H1 (cell line): ENCODE measurements around the gene PCDH9. TPM values are rescaled to one million over a fixed set of nuclear protein-coding genes. Genes with fewer than 3 reads are reported as not detected.

Experiments used
- CTCF ChIA-PET: fragments of 300-600 bp; sonication (Branson Sonifier 250); formaldehyde crosslinking; loops from one replicate; lab custom pipeline; 2021; ENCODE audit not compliant: partially characterized antibody; lab: Charles Lee
- POLR2A ChIA-PET: fragments of 300-600 bp; sonication (Branson Sonifier 250); formaldehyde crosslinking; loops from one replicate; lab custom pipeline; 2021; ENCODE audit warnings: inconsistent platforms; ENCODE audit not compliant: partially characterized antibody; lab: Charles Lee
- DNase-seq, 2 experiments: peaks; one replicate each; pipeline versions ENCODE4 v3.0.0 to v3.0.0-alpha.2; 2010 to 2022; ENCODE audit warnings: low spot score in 2 of 2, low read depth in 1 of 2, mixed read lengths in 1 of 2
- FAIRE-seq: peaks from 2 replicates; lab custom pipeline; 2011; peaks lifted over from hg19 to GRCh38; lab: Jason Lieb, UNC
- H2AFZ ChIP-seq: 2 replicates; pipeline ENCODE4 v1.8.1; 2012; ENCODE audit warnings: low read length, inconsistent platforms
- H2AK5ac ChIP-seq: 2 replicates; pipeline ENCODE4 v1.6.1; 2013; ENCODE audit warnings: low read depth, low read length
- H2BK120ac ChIP-seq: replicated peaks from 2 replicates; pipeline ENCODE3; 2013; ENCODE audit warnings: low read depth, low read length, inconsistent platforms
- H2BK12ac ChIP-seq: 2 replicates; pipeline ENCODE4 v1.6.1; 2013; ENCODE audit warnings: low read depth, low read length
- H2BK15ac ChIP-seq: 2 replicates; pipeline ENCODE4 v1.6.1; 2013; ENCODE audit warnings: low read length
- H2BK20ac ChIP-seq: 2 replicates; pipeline ENCODE4 v1.6.1; 2013; ENCODE audit warnings: low read length
- H2BK5ac ChIP-seq: 2 replicates; pipeline ENCODE4 v1.6.1; 2013; ENCODE audit warnings: low read depth, low read length
- H3K14ac ChIP-seq: 2 replicates; pipeline ENCODE4 v1.6.1; 2013; ENCODE audit warnings: inconsistent platforms; ENCODE audit not compliant: insufficient read length
- H3K18ac ChIP-seq: 2 replicates; pipeline ENCODE4 v1.6.1; 2013; ENCODE audit warnings: low read length; ENCODE audit errors: extremely low read depth
- H3K23ac ChIP-seq: 2 replicates; pipeline ENCODE4 v1.6.1; 2013; ENCODE audit warnings: inconsistent platforms; ENCODE audit not compliant: insufficient read length
- H3K23me2 ChIP-seq: 2 replicates; pipeline ENCODE4 v1.6.1; 2013; ENCODE audit warnings: low read depth, low read length
- H3K27ac ChIP-seq: 2 replicates; pipeline ENCODE4 v1.6.1; 2011; ENCODE audit warnings: low read depth, low read length, inconsistent platforms
- H3K27me3 ChIP-seq, 4 experiments: replicated peaks in 1 of 4; 1 replicate in 1 of 4; 2 replicates in 3 of 4; pipeline versions ENCODE4 v1.6.1 to v1.8.1; 2011 to 2013; ENCODE audit warnings: low read length in 3 of 4, mild to moderate bottlenecking in 3 of 4, inconsistent platforms in 2 of 4, mixed read lengths in 2 of 4, moderate library complexity in 1 of 4; ENCODE audit not compliant: control insufficient read depth in 3 of 4, insufficient read depth in 3 of 4; ENCODE audit errors: extremely low read depth in 1 of 4
- H3K36me3 ChIP-seq, 4 experiments: 2 replicates each; pipeline versions ENCODE4 v1.6.1 to v1.8.1; 2011 to 2013; ENCODE audit warnings: mild to moderate bottlenecking in 4 of 4, low read length in 3 of 4, moderate library complexity in 2 of 4, control low read depth in 1 of 4, inconsistent platforms in 1 of 4; ENCODE audit not compliant: insufficient read depth in 4 of 4, control insufficient read depth in 2 of 4
- H3K4ac ChIP-seq: replicated peaks from 2 replicates; pipeline ENCODE3; 2013; ENCODE audit warnings: low read length, low read depth, mixed read lengths, inconsistent platforms; ENCODE audit not compliant: insufficient read length
- H3K4me1 ChIP-seq, 4 experiments: replicated peaks in 1 of 4; 1 replicate in 1 of 4; 2 replicates in 3 of 4; pipeline versions ENCODE4 v1.6.1 to v1.8.1; 2011 to 2013; ENCODE audit warnings: low read length in 3 of 4, inconsistent platforms in 2 of 4, mixed read lengths in 1 of 4; ENCODE audit not compliant: insufficient read depth in 4 of 4, control insufficient read depth in 3 of 4
- H3K4me2 ChIP-seq, 2 experiments: 2 replicates each; pipeline versions ENCODE4 v1.6.1 to v1.8.1; 2011 to 2013; ENCODE audit warnings: low read depth in 2 of 2, low read length in 2 of 2, control low read depth in 1 of 2, inconsistent platforms in 1 of 2, mild to moderate bottlenecking in 1 of 2; ENCODE audit not compliant: insufficient read depth in 1 of 2
- H3K4me3 ChIP-seq, 4 experiments: fragments of 200-600, 300-600 bp in 1 of 4; sonication (generic), shearing (Covaris generic), sonication (Bioruptor Twin) in 1 of 4; 2 replicates each; pipeline versions ENCODE4 v1.5.1 to v1.8.1; 2011 to 2016; ENCODE audit warnings: low read length in 4 of 4, low read depth in 3 of 4, control low read depth in 2 of 4, inconsistent platforms in 2 of 4, mild to moderate bottlenecking in 2 of 4, mixed read lengths in 1 of 4, moderate library complexity in 1 of 4; ENCODE audit not compliant: insufficient read depth in 2 of 4; ENCODE audit errors: extremely low read depth in 1 of 4
- H3K56ac ChIP-seq: replicated peaks from 2 replicates; pipeline ENCODE3; 2013; ENCODE audit warnings: low read depth, mild to moderate bottlenecking, mixed read lengths, low read length, inconsistent platforms; ENCODE audit not compliant: insufficient read length
- H3K79me1 ChIP-seq: 2 replicates; pipeline ENCODE4 v1.6.1; 2013; ENCODE audit warnings: low read depth, low read length, control low read depth
- H3K79me2 ChIP-seq, 2 experiments: 2 replicates each; pipeline versions ENCODE4 v1.6.1 to v1.8.1; 2012 to 2013; ENCODE audit warnings: low read length in 2 of 2, mild to moderate bottlenecking in 2 of 2, inconsistent platforms in 1 of 2; ENCODE audit not compliant: insufficient read depth in 2 of 2, control insufficient read depth in 1 of 2
- H3K9ac ChIP-seq, 4 experiments: replicated peaks in 1 of 4; 1 replicate in 1 of 4; 2 replicates in 3 of 4; pipeline versions ENCODE4 v1.6.1 to v1.8.1; 2011 to 2013; ENCODE audit warnings: low read depth in 3 of 4, low read length in 3 of 4, control low read depth in 2 of 4, mild to moderate bottlenecking in 2 of 4, moderate library complexity in 2 of 4, inconsistent platforms in 1 of 4; ENCODE audit errors: extremely low read depth in 1 of 4
- H3K9me3 ChIP-seq, 2 experiments: 2 replicates each; pipeline versions ENCODE4 v1.6.1 to v1.8.1; 2012 to 2013; ENCODE audit warnings: mild to moderate bottlenecking in 2 of 2, moderate library complexity in 2 of 2, control low read depth in 1 of 2, inconsistent platforms in 1 of 2, low read depth in 1 of 2, low read length in 1 of 2, mixed read lengths in 1 of 2; ENCODE audit not compliant: insufficient read depth in 2 of 2
- H4K20me1 ChIP-seq, 2 experiments: replicated peaks in 1 of 2; 2 replicates each; pipeline versions ENCODE3 to v1.8.1; 2011 to 2013; ENCODE audit warnings: inconsistent platforms in 2 of 2, low read length in 2 of 2, mild to moderate bottlenecking in 1 of 2; ENCODE audit not compliant: insufficient read depth in 2 of 2, control insufficient read depth in 1 of 2
- H4K5ac ChIP-seq: 2 replicates; pipeline ENCODE4 v1.6.1; 2013; ENCODE audit warnings: low read length, low read depth, mixed read lengths, inconsistent platforms; ENCODE audit not compliant: insufficient read length
- H4K8ac ChIP-seq: 2 replicates; pipeline ENCODE4 v1.8.0; 2013; ENCODE audit warnings: mild to moderate bottlenecking, moderate library complexity, low read length, inconsistent platforms; ENCODE audit not compliant: insufficient read depth; ENCODE audit errors: extremely low read depth
- H4K91ac ChIP-seq: replicated peaks from 2 replicates; pipeline ENCODE3; 2013; ENCODE audit warnings: low read length, mixed read lengths, inconsistent platforms; ENCODE audit not compliant: insufficient read length
- ATF3 ChIP-seq: IDR thresholded peaks from 2 replicates; pipeline ENCODE4 v1.6.1; 2011; ENCODE audit warnings: low read depth, mild to moderate bottlenecking, low read length; ENCODE audit not compliant: insufficient read depth
- CBX5 ChIP-seq: fragments of 300-800, 300-1000 bp; sonication (generic); IDR thresholded peaks from 2 replicates; pipeline ENCODE4 v1.7.1; 2016; ENCODE audit warnings: antibody characterized with exemption, low read length, low read depth
- CHD1 ChIP-seq: IDR thresholded peaks from 2 replicates; pipeline ENCODE4 v1.6.1; 2012; ENCODE audit warnings: low read depth, low read length, improper control_type of control experiment
- CTCF ChIP-seq, 3 experiments: IDR thresholded peaks; 1 replicate in 2 of 3; 2 replicates in 1 of 3; pipeline versions ENCODE4 v1.5.1 to v1.6.1; 2011; ENCODE audit warnings: low read length in 3 of 3, mild to moderate bottlenecking in 3 of 3, inconsistent platforms in 2 of 3, low read depth in 1 of 3, moderate library complexity in 1 of 3; ENCODE audit not compliant: insufficient read depth in 1 of 3; ENCODE audit errors: control extremely low read depth in 1 of 3
- EP300 ChIP-seq, 2 experiments: IDR thresholded peaks; 1 replicate in 1 of 2; 2 replicates in 1 of 2; pipeline ENCODE4 v1.6.1; 2011 to 2012; ENCODE audit warnings: low read depth in 2 of 2, low read length in 2 of 2, mild to moderate bottlenecking in 2 of 2, borderline replicate concordance in 1 of 2, inconsistent platforms in 1 of 2, moderate library complexity in 1 of 2
- EZH2 ChIP-seq: fragments of 200-600 bp; sonication (generic); IDR thresholded peaks from 2 replicates; pipeline ENCODE4 v1.7.1; 2012; ENCODE audit warnings: low read depth, mild to moderate bottlenecking, moderate library complexity, low read length, inconsistent platforms; ENCODE audit not compliant: severe bottlenecking
- KDM4A ChIP-seq: IDR thresholded peaks from one replicate; pipeline ENCODE4 v1.7.1; 2012; ENCODE audit warnings: low read depth, mild to moderate bottlenecking, moderate library complexity, low read length, inconsistent platforms; ENCODE audit not compliant: severe bottlenecking
- TAF1 ChIP-seq: IDR thresholded peaks from 2 replicates; pipeline ENCODE4 v1.6.1; 2011; ENCODE audit warnings: mild to moderate bottlenecking, low read depth, low read length
- USF2 ChIP-seq: IDR thresholded peaks from 2 replicates; pipeline ENCODE4 v1.6.1; 2011; ENCODE audit warnings: low read length, improper control_type of control experiment
- WGBS, 2 experiments: shearing (Covaris generic) in 1 of 2; methylation state at CpG; one replicate each; pipeline versions ENCODE4 v1.1.6 to v1.1.7; 2013 to 2015; ENCODE audit warnings: low lambda C conversion rate in 2 of 2, mixed read lengths in 2 of 2, inconsistent platforms in 1 of 2, low coverage in 1 of 2, missing lambda C conversion rate in 1 of 2; ENCODE audit not compliant: insufficient replicate concordance in 2 of 2, insufficient coverage in 1 of 2, insufficient read length in 1 of 2; ENCODE audit errors: extremely low coverage in 1 of 2, missing lambda C conversion rate in 1 of 2; 5-methylcytosine and 5-hydroxymethylcytosine counted together
- polyA plus RNA-seq, 7 experiments: library from polyadenylated mRNA; depleted of rRNA in 3 of 7; stranded (reverse) in 5 of 7; unstranded in 2 of 7; fragments of >200 nt in 5 of 7; fragments of 200-250 nt in 2 of 7; gene quantifications; 1 replicate in 5 of 7; 2 replicates in 1 of 7; 4 replicates in 1 of 7; pipeline versions ENCODE4 v1.2.1 to v1.2.3, GENCODE V29; 2011 to 2013; ENCODE audit warnings: missing spikeins in 2 of 7, mixed read lengths in 2 of 7
- total RNA-seq: library from RNA; stranded (reverse); fragmentation: NEBNext Ultra II Directional; extraction: Animal tissue kit (Norgen Biotek cat#: 25700); gene quantifications from 2 replicates; pipeline ENCODE4 v1.2.1, GENCODE V29; 2021

Gene PCDH9
- total and polyA plus RNA-seq, 2 of the 8 experiments (the other 6 are each of a cell fraction or from before 2014, with no cell fraction given): 0.12 to 0.60 TPM

GRCh38 chr13:66322936-66323335 lies 907.2 kb downstream of the PCDH9 start:
- CTCF ChIA-PET: interaction anchor here (1.4 kb wide), 1 partner anchor 11 kb away, joined by 3 read pairs; no protein-coding TSS in a partner anchor
- TF ChIP-seq KDM4A (no peak), EP300 (IDR thresholded peaks at IDR 0.05; ENCODE audit: borderline replicate concordance in 1 of 2, low read depth in 2 of 2, low read length in 2 of 2) (no peak), USF2 (no peak), TAF1 (no peak), CHD1 (no peak), EZH2 (no peak), ATF3 (no peak), CTCF (IDR thresholded peaks at IDR 0.05; ENCODE audit: control extremely low read depth in 1 of 3, insufficient read depth in 1 of 3, low read depth in 1 of 3, low read length in 3 of 3) (no peak), CBX5 (no peak)

More at GRCh38 chr13:66322936-66323335, 907.2 kb downstream of the PCDH9 start:
- Histone ChIP-seq H3K36me3 (no peaks in the 10 kb centered on the region), H3K79me2 (no peaks in the 10 kb centered on the region), H3K23ac (no peak overlapping the region), H2AFZ (no peak overlapping the region), H3K4me3 (no peak overlapping the region), H2BK20ac (no peak overlapping the region), H3K14ac (no peak overlapping the region), H3K23me2 (no peaks in the 10 kb centered on the region), H3K27ac (no peak overlapping the region), H2BK12ac (no peak overlapping the region), H4K5ac (no peak overlapping the region), H3K9ac (no peak overlapping the region), H4K20me1 (no peaks in the 10 kb centered on the region), H4K91ac (no peak overlapping the region), H2BK15ac (no peak overlapping the region), H3K18ac (no peak overlapping the region), H3K4me1 (no peaks in the 10 kb centered on the region), H4K8ac (no peak overlapping the region), H2BK5ac (no peak overlapping the region), H3K9me3 (no peaks in the 10 kb centered on the region), H3K4ac (no peak overlapping the region), H3K27me3 (peaks cover 0 to 2% (median 0%) of the 10 kb centered on the region in 4 experiments; a peak in 1 of 7 replicates), H3K79me1 (no peaks in the 10 kb centered on the region), H2AK5ac (no peak overlapping the region), H3K56ac (no peak overlapping the region), H2BK120ac (no peak overlapping the region), H3K4me2 (no peak overlapping the region)
- FAIRE-seq: no peak
- POLR2A ChIA-PET: no interaction called here
- WGBS, 2 experiments: 88% methylated on average over 2 of the region's 2 CpGs; no CpG with 5 or more reads in 1 of the 2 experiments
- no peak for DNase-seq
